HG03097 (cell line): ENCODE data around the gene ZNF292.
A peak's percentile ranks its signal among the peaks of the same experiment; 100 is the strongest.
"Not testable (repeated sequence)": the region's sequence is repeated elsewhere in the genome, so short reads cannot be mapped to it uniquely, and the experiment has no call there.

Source experiments
- ATAC-seq: cut with Tn5 transposase; IDR thresholded peaks from one replicate; pipeline ENCODE4 v1.9.1; 2021; ENCODE audit not compliant: unreplicated experiment, low FRiP score

The ZNF292 gene

DNA sequence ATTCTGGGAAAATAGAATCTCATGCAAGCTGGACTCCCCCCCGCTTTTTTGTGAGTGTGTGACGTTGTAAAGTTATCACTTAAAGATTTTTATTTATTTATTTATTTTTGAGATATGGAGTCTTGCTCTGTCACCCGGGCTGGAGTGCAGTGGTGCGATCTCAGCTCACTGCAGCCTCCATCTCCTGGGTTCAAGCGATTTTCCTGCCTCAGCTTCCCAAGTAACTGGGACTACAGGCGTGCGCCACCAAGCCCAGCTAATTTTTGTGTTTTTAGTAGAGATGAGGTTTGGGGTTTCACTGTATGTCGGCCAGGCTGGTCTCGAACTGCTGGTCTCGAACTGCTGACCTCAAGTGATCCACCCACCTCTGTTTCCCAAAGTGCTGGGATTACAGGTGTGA lies 2.2 kb downstream of the ZNF292 start:
- not testable (repeated sequence) for ATAC-seq

DNA sequence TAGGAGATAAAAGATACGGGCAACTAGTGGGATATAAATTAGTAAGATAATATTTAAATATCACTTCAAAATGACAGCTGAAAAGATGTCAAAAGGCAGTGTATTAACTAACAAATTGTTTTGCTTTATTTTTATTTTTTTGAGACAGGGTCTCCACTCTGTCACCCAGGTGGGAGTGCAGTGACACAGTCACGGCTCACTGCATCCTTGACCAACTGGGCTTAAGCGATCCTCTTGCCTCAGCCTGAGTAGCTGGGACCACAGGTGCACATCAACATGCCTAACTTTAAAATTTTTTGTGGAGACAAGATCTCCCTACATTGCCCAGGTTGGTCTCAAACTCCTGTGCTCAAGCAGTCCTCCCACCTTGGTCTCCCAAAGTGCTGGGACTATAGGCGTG lies 5.9 kb downstream of the ZNF292 start:
- ATAC-seq, result no peak

DNA sequence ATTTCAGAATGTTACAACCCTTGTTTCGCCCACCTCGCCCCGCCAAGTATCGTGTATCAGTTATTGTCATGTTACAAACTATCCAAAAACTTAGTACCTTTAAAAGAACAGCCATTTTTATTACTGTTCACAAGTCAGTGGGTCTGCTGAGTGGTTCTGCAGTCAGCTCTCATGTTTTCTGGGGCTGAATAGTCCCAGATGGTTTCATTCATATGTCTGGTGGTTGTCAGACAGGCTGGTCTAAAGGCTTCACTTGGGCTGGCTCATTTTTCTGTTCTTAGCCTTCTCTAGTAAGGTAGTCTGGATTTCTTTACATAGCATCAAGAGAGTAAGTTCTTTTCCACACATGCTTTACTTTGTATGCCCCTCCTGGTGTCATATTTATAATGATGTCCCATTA lies 8.6 kb downstream of the ZNF292 start:
- no peak for ATAC-seq

DNA sequence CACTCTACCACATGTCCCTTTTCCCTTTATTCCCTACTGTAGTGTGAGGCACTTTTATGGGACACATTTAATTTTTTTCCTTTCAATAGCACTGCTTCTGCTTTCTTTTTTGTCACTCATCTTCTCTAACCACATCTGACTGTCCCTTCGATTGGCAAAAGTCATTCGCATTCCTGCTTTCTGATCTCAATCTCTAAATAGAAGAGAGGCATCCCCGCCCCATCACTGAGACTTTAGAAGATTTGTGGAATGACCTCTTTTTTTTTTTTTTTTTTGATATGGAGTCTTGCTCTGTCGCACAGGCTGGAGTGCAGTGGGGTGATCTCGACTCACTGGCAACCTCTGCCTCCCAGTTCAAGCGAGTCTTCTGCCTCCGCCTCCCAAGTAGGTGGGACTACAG lies 9.1 kb downstream of the ZNF292 start:
- no peak for ATAC-seq

DNA sequence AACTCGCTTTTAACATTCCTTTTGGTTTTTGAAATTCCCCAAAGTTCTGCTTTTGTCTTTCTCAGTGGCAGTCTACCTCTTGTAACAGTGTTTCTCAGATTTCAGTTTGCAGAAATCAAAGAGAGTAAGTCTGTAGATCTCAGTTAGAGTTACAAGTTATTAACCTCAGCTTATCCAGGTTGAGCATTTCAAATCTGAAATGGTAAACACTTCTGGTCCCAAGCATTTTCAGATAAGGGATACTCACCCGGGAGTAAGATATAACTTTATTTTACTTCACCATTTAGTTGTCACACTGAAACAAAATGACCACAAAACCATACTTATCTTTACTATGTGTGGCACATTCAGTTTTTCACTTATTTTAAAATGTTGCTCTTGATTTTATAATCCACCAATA lies 9.8 kb downstream of the ZNF292 start:
- no peak for ATAC-seq

DNA sequence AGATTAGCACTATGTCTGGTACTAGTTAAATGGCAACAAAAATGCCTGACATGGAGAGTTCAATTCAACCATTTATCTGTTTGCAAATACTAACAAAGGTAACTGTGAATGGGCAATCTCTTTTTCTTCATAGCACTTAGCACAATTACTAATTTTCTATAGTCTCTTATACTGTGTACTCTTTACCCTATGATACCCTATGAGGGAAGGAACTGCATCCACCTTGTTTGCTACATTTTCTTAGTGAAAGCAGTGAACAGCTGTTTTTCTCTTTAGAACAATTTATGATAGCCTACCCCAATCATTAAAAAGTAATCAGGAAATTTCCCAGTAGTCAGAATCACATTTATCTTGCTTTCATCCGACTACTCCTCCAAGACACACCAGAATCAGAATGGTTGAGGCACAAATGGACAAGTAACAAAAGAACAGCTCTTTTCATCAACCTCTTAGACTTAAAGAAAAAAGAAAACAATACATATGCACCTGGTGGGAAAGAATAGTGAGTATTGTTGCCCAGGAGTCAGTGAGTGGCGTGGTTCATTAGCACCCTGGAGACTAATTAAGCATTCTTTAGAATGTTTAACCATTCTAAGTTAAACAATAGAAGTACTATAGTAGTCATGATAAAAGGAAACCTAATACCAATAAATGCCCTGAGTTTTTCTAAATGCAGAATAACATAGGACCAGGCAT lies 16.7 kb downstream of the ZNF292 start:
- no peak for ATAC-seq

DNA sequence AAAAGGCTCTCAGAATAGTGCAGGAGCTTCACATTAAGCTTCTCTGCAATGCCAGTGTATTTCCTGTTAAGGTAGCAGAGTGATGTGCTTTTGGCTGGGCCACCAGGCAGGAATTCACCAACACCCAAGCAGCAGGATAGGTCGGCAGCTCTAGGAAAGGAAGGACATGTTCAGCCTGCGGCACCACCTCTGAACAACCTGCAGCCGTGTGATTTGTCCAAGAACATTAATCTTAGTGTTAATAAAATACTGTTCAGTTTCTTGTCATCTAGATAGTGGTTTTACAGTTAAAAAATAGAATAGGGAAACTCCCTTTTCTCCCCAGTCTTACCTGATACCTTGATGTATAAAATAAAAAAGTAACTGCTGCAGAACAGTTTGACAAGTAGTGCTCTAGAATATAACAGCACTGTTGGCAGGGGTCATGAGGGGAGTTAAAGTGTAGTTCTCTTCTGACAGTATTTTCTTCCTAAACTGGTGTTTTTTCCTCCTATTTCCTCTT lies 18.8 kb downstream of the ZNF292 start:
- ATAC-seq, result no peak

DNA sequence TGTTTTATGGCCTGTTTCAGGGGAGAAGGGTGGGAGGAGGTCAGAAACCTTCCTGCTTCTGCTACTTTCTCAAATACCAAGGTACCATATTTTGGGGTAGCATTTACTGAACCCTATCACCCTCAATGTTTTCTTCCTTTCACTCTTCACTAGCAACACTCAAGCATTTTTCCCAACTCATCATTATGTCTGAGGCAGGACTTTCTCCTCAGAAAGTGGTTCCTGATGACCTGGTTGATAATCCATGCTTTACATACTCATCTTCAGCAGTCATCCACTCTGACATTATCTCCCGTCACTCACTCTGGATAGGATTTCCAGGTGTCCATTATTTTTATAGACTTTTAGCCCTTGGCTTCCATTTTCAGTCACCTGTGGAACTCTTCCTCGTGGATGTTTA lies 21.1 kb downstream of the ZNF292 start:
- ATAC-seq, result no peak

DNA sequence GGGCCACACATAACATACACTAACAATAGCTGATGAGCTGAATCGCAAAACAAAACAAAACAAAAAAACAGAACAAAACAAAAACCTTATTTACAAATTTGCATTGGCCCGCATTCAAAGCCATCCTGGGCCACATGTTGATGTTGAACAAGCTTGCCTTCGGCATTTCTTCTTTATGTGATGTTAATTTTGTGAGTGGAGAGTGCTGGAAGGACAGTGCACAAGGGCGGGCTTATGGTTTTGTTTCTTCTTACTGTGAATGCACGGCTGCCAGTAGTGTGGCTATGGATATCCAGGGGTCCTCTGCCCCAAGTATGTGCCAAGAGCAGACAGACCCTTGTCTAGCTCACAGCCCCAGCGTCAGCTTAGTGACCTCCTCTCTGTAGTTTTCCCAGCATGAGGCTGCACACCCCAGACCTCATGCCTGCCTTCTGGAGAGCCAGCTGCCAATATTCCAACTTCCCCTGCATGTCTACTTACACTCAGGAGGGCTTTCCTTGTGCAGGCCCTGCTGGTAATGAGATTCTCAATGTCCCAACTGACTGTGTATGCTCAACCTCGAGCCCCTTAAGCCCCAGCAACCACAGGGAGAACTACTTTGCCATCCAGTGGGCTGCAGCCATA lies 24.9 kb downstream of the ZNF292 start:
- ATAC-seq, result no peak

DNA sequence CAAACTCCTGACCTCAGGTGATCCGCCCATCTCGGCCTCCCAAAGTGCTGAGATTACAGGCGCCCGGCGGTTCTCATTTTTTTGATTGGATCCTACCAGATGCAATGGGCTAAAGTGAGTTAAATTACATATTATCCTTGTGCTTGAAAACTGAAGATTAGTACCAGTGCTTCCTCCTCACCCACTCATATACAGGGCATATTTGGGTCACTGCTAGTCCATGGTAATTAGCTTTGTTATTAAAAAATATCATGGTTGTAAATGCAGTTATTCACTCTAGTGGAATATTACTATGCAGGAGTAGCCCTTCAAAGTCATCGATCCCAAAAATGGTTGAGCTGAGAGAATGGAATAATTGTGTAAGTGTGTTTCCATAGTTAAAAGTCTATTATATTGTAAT lies 26.5 kb downstream of the ZNF292 start:
- ATAC-seq, result no peak

DNA sequence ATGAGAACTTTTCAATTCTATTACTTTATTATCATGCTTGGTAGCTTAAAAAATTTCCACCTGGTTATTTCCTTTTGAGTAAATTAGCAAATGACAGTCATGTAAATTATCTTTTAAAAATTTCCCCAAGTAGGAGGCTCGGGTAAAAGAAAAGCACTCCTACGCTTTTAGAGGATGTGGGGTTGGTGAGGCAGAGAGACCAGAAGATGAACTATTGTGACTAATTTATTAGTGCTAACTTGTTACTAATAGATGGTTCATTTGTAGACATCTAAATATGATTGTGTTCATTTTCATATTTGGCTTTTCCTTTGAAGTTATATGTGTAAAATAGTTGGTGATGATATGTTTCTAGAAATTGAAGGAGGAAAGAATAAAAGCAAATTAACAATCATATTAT lies 27.0 kb downstream of the ZNF292 start:
- ATAC-seq, result peak; percentile 59

DNA sequence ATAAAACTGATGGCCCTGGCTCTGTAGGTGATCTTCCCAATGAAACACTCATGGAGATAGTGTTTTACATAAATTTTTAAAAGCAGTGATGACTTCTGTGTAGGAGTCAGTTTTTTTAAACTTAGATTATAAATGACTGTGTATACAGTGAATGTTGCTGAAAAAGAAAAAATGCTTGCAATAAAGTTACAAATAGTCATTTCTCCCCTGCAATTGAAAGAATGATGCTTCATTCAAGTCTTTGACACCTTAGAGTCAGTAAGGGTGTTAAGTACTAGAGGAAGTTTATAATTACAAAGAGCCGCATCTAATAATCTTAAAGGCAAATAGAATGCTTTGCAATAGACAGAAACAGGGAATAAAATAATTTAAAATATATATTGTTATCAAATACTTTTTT lies 27.6 kb downstream of the ZNF292 start:
- no peak for ATAC-seq

DNA sequence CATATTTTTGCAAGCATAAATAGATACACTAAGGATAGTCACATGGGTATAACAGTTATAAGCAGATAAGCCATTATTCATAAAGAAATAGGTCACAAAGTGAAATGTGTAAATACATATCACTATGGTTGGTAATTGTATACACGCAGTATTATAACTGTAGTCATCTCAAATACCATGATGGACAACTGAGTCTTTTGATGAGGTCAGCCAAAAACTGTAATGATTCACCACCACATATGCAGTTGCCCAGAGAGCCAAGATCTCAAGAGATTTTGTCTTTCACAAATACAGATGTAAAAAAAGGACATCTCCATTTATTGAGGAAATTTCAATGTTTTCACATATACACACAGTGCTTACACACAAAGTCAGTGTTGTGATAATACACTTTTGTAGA lies 28.3 kb downstream of the ZNF292 start:
- ATAC-seq, result no peak

DNA sequence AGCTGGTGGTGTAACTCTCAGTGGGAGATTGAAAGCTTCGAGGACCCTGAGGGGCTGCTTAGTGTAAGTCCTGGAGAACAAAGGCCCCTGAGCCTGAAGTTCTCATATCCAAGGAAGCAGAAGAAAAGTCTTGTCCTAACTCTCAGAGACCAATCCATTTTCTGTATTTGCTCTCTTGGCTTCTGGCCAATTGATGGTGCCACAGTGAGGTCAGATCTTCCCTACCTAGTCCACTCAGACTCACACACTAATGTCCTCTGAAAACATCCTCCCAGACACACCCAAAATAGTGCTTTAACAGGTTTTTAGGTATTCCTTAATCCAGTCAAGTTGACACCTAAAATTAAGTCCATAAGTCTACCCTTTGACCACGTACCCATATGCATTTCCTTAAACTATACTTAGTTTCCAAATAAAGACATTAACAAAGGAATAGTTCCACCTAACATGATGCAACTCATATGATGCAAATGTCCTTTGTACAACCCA lies 29.4 kb downstream of the ZNF292 start:
- ATAC-seq, result no peak

DNA sequence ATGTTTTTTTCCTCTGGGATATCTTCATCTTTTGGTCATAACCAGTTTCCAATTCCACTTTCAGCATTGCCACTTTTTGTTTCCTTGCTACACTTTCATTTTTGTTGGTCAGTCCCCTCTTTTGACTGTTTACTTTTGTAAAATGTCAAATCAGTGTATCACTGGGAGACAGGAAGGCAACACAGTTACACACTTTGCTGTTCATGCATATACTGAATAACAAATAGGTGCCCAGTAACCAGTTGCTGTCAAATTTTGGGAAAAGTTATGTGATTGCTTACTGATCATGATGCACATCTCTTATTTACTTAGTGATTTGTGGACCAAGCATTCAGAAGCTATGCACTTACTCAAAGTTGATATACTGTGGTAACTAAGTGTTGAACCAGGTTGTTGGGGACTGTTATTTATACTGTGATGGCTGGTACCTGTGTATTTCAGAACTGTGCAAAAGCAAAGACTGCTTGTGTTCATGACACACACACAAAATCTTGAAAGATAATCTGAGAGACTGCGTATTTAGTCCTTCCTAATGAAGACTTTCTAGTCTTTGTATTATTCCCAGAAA lies 41.0 kb downstream of the ZNF292 start:
- no peak for ATAC-seq

DNA sequence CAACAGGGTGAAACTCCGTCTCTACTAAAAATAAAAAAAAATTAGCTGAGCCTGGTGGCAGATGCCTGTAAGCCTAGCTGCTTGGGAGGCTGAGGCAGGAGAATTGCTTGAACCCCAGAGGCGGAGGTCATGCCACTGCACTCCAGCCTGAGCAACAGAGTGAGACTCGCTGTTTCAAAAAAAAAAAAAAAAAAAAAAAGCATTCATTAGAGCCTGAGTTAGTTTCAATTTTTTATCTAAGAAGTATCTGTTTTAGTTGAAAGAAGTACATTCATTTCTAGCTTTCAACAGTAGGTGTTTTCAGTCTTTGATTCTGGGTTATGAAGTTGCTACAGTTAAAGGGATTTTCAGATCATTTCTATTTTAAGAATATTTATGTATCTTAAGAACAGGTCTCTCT lies 42.2 kb downstream of the ZNF292 start:
- no peak for ATAC-seq

DNA sequence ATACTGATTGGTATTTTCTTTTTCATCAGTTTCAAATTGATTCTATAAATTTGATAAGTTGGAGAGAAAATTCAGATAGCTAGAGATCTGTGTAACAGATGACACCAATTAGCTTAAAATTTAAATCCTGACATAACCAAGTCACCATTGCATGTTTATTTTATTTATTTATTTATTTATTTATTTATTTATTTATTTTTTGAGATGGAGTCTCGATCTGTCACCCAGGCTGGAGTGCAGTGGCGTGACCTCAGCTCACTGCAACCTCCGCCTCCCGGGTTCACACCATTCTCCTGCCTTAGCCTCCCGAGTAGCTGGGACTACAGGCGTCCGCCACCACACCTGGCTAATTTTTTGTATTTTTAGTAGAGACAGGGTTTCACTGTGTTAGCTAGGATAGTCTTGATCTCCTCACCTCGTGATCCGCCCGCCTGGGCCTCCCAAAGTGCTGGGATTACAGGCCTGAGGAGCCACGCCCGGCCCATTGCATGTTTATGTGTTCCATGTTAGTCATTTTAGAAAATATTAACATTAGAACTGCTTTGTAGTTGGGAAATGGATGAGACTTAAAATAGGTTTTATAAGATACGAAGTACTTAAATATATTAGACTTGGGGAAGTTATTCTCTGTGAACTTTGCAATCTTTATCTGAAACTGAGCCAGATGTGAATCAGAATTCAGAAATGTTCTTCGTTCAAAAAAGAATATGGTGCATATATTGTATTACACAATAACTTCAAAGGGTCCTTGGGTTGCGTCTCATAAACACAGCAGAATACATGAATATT lies 42.9 kb downstream of the ZNF292 start:
- not testable (repeated sequence) for ATAC-seq

DNA sequence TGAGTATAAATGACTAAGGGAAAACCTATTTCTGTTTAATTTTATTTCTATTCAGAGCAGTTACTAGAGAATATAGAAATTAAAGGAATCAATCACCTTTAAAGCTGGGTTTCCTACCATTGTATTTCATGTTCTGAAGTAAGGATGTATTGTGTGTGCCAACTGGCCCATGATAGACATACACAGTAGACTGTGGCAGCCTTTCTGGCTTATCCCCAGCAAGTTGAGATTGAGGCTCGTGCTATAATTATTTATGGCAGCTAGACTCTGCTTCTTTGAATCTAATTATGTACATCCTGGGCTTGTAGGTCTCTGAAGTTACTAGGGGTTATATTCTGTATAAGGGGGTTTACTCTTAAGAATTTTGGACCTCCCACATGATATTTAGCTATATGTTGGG lies 44.4 kb downstream of the ZNF292 start:
- no peak for ATAC-seq

DNA sequence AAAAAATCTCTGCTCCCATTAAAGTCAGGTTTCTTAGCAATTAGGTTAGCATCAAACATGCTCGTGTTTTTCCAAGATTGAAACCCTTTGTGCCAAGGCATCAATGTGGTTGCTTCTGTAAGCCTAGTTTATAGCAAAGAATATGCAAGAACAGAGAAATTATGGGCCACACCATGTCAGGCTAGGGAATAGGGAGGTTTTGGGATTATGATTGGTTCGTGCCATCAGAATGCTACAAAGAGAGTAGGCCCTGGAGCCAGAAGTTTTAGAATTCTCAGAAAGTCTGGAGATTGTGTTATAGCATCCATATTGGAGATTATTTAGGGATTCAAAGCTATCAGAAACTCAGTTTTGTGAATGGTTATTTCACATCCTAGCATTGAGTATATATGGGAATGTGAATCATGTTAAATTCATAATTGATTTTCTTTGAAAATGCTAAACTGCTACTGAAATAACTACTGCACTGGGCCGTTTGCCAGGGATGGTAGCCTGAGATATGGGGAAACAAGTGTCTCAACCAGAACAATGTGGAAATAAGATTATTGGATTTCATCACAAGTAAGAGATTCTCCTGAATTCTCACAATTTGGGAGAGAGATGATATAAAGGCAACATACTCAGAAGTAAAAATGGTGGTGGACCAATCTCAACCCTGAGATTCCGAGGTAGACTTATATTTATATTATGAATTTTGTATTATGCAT lies 45.3 kb downstream of the ZNF292 start:
- ATAC-seq, result no peak

DNA sequence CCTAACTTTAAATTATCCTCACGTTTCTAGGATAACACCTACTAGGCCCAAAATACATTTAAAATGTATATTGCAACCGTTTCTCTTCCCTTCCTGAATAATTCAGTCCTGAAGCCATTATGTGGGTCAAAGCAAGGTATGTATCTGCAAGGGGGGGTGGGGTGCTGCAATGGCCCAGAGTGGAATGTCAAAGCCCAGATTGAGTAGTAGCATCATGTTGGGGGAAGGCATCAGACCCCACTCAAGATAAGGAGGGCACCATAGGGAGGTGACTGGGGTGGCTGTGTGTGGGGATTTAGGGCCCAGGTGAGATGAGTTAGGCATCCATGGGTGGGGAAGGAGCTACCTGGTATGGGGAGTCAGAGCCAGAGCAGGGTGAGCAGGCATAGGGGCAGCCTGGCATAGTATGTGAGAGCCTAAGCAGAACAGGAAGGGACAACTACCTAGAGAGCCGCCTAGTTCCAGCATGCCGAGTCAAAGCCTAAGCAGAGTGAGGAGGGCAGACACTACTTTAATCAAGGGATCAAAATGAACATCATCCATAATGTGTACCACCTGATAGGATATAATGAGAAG lies 48.2 kb downstream of the ZNF292 start:
- ATAC-seq, result no peak
